ENCODE measurements around the gene FAM117B.
A peak's percentile ranks its signal among the peaks of the same experiment; 100 is the strongest.
"Not testable (repeated sequence)": the region's sequence is repeated elsewhere in the genome, so short reads cannot be mapped to it uniquely, and the experiment has no call there.

Gene FAM117B

GRCh38 chr2:202774104-202774503 lies 139.3 kb downstream of the FAM117B start:
- Mint-ChIP-seq H3K27me3 (no peaks in the 10 kb centered on the region), H3K4me1 (no peaks in the 10 kb centered on the region), H3K27ac (ENCODE audit: low read depth) (no peak overlapping the region), H3K36me3 (ENCODE audit: insufficient read depth) (peaks cover 14% of the 10 kb centered on the region), H3K4me3 (no peak overlapping the region), H3K9me3 (no peaks in the 10 kb centered on the region)
- DNase-seq (ENCODE audit: low spot score in 2 of 2) (no peak), ATAC-seq (replicated peaks; ENCODE audit: extremely low read depth, poor library complexity, severe bottlenecking) (no peak)

- no peaks in the 10 kb centered on the region for H3K9me3 Mint-ChIP-seq
- DNase-seq (ENCODE audit: low spot score in 2 of 2) = no peak
- H3K27me3 Mint-ChIP-seq = no peaks in the 10 kb centered on the region
- H3K4me1 Mint-ChIP-seq = no peaks in the 10 kb centered on the region
- peaks cover 11% of the 10 kb centered on the region for H3K36me3 Mint-ChIP-seq (ENCODE audit: insufficient read depth)
- no peak overlapping the region for H3K4me3 Mint-ChIP-seq
- ATAC-seq (replicated peaks; ENCODE audit: extremely low read depth, poor library complexity, severe bottlenecking) = no peak
- no peak overlapping the region for H3K27ac Mint-ChIP-seq (ENCODE audit: low read depth)
Measured at GRCh38 chr2:202778217-202778616, 143.4 kb downstream of the FAM117B start.

- H3K36me3 Mint-ChIP-seq (ENCODE audit: insufficient read depth) = peaks cover 6% of the 10 kb centered on the region
- no peak overlapping the region for H3K27ac Mint-ChIP-seq (ENCODE audit: low read depth)
- no peaks in the 10 kb centered on the region for H3K4me1 Mint-ChIP-seq
- ATAC-seq (replicated peaks; ENCODE audit: extremely low read depth, poor library complexity, severe bottlenecking) (no peak), DNase-seq (ENCODE audit: low spot score in 2 of 2) (no peak)
- H3K4me3 Mint-ChIP-seq = no peak overlapping the region
- no peaks in the 10 kb centered on the region for H3K27me3 Mint-ChIP-seq
- H3K9me3 Mint-ChIP-seq = no peaks in the 10 kb centered on the region
Measured at GRCh38 chr2:202780514-202781021, 145.8 kb downstream of the FAM117B start.

- Mint-ChIP-seq H3K9me3 (no peaks in the 10 kb centered on the region), H3K36me3 (ENCODE audit: insufficient read depth) (peaks cover 12% of the 10 kb centered on the region), H3K4me3 (no peak overlapping the region), H3K27me3 (no peaks in the 10 kb centered on the region), H3K27ac (ENCODE audit: low read depth) (no peak overlapping the region), H3K4me1 (no peaks in the 10 kb centered on the region)
- no peak for ATAC-seq (replicated peaks; ENCODE audit: extremely low read depth, poor library complexity, severe bottlenecking)
- no peak for DNase-seq (ENCODE audit: low spot score in 2 of 2)
Measured at GRCh38 chr2:202782940-202783558, 148.3 kb downstream of the FAM117B start.

DNA sequence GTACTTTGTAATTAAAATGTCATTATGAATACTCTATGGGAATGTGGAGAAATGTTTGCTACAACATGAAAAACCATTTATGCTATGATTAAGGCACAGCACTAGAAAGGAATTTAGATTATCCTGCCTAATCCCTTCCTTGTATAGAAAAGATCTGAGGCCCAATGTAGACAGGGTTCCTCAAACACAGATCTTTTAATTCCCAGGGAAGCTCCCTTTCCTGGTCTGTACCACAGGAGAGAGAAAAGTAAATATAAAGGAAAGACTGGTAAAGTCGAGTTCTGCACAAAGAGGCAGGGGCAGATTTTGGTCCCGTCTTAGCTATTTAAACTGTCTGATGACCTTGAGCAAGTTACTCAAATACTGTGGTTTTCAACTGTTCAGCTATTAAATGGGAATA lies 152.1 kb downstream of the FAM117B start:
- H3K4me3 Mint-ChIP-seq = no peak overlapping the region
- no peak for DNase-seq (ENCODE audit: low spot score in 2 of 2)
- H3K4me1 Mint-ChIP-seq = no peaks in the 10 kb centered on the region
- no peaks in the 10 kb centered on the region for H3K27me3 Mint-ChIP-seq
- no peak overlapping the region for H3K27ac Mint-ChIP-seq (ENCODE audit: low read depth)
- no peak for ATAC-seq (replicated peaks; ENCODE audit: extremely low read depth, poor library complexity, severe bottlenecking)
- peaks cover 13% of the 10 kb centered on the region for H3K36me3 Mint-ChIP-seq (ENCODE audit: insufficient read depth)
- H3K9me3 Mint-ChIP-seq = no peaks in the 10 kb centered on the region

GRCh38 chr2:202790676-202791075 lies 155.9 kb downstream of the FAM117B start:
- H3K27ac Mint-ChIP-seq (ENCODE audit: low read depth) = no peak overlapping the region
- no peak overlapping the region for H3K4me3 Mint-ChIP-seq
- H3K9me3 Mint-ChIP-seq = no peaks in the 10 kb centered on the region
- ATAC-seq (replicated peaks; ENCODE audit: extremely low read depth, poor library complexity, severe bottlenecking) = no peak
- peaks cover 10% of the 10 kb centered on the region for H3K36me3 Mint-ChIP-seq (ENCODE audit: insufficient read depth)
- H3K4me1 Mint-ChIP-seq = no peaks in the 10 kb centered on the region
- no peak for DNase-seq (ENCODE audit: low spot score in 2 of 2)
- H3K27me3 Mint-ChIP-seq = no peaks in the 10 kb centered on the region

GRCh38 chr2:202797944-202798343 lies 163.2 kb downstream of the FAM117B start:
- Mint-ChIP-seq H3K4me1 (no peaks in the 10 kb centered on the region), H3K36me3 (ENCODE audit: insufficient read depth) (peaks cover 3% of the 10 kb centered on the region), H3K9me3 (peaks cover 5% of the 10 kb centered on the region), H3K27me3 (no peaks in the 10 kb centered on the region), H3K27ac (ENCODE audit: low read depth) (no peak overlapping the region), H3K4me3 (no peak overlapping the region)
- ATAC-seq (replicated peaks; ENCODE audit: extremely low read depth, poor library complexity, severe bottlenecking) (no peak), DNase-seq (ENCODE audit: low spot score in 2 of 2) (no peak)

DNA sequence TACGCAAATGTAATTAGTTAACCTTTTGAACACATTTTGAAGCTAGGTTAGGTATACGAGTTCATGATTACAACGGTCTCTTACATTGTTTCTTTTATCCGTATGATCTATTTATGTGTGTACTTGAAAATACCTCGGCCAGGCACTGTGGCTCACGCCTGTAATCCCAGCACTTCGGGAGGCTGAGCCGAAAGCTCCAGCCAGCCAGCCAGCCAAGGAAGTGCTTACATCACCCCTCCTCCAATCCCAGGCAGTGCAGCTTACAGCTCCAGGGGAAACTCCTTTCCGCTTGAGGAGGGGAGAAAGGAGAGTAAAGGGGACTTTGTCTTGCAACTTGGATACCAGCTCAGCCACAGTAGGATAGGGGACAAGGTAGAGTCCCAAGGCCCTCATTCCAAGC lies 171.1 kb downstream of the FAM117B start:
- H3K4me3 Mint-ChIP-seq; ATAC-seq (replicated peaks; ENCODE audit: extremely low read depth, poor library complexity, severe bottlenecking); H3K9me3 Mint-ChIP-seq; H3K36me3 Mint-ChIP-seq (ENCODE audit: insufficient read depth); H3K27ac Mint-ChIP-seq (ENCODE audit: low read depth); H3K4me1 Mint-ChIP-seq; DNase-seq (ENCODE audit: low spot score in 2 of 2); H3K27me3 Mint-ChIP-seq: not testable (repeated sequence)

- H3K27ac Mint-ChIP-seq (ENCODE audit: low read depth); H3K36me3 Mint-ChIP-seq (ENCODE audit: insufficient read depth); DNase-seq (ENCODE audit: low spot score in 2 of 2); ATAC-seq (replicated peaks; ENCODE audit: extremely low read depth, poor library complexity, severe bottlenecking); H3K27me3 Mint-ChIP-seq; H3K9me3 Mint-ChIP-seq; H3K4me3 Mint-ChIP-seq; H3K4me1 Mint-ChIP-seq: not testable (repeated sequence)
Measured at GRCh38 chr2:202807431-202808138, 172.8 kb downstream of the FAM117B start.

- ATAC-seq (replicated peaks; ENCODE audit: extremely low read depth, poor library complexity, severe bottlenecking) (no peak), DNase-seq (ENCODE audit: low spot score in 2 of 2) (no peak)
- Mint-ChIP-seq H3K4me1 (no peaks in the 10 kb centered on the region), H3K9me3 (no peaks in the 10 kb centered on the region), H3K4me3 (no peak overlapping the region), H3K36me3 (ENCODE audit: insufficient read depth) (peaks cover 8% of the 10 kb centered on the region), H3K27ac (ENCODE audit: low read depth) (peak overlapping the region; percentile 8), H3K27me3 (no peaks in the 10 kb centered on the region)
Measured at GRCh38 chr2:202808754-202809153, 174.0 kb downstream of the FAM117B start.

DNA sequence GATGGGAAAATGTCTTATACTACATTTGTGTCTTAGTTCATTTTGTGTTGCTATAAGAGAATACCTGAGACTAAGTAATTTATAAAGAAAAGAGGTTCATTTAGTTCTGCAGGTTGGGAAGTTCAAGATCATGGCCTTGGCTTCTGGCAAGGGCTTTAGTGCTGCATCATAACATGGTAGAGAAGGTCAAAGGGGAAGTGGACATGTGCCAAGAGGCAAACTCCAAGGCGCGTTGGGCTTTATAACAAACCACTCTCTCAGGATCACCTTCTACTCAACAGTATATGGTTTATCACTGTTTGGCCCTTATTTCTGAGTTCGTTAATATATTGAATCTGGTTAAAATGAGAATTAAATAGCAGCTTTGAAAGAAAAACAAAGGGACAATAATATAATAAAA lies 178.6 kb downstream of the FAM117B start:
- Mint-ChIP-seq H3K27me3 (no peaks in the 10 kb centered on the region), H3K36me3 (ENCODE audit: insufficient read depth) (peaks cover 10% of the 10 kb centered on the region), H3K4me1 (no peaks in the 10 kb centered on the region), H3K27ac (ENCODE audit: low read depth) (no peak overlapping the region), H3K9me3 (no peaks in the 10 kb centered on the region), H3K4me3 (no peak overlapping the region)
- no peak for ATAC-seq (replicated peaks; ENCODE audit: extremely low read depth, poor library complexity, severe bottlenecking)
- DNase-seq (ENCODE audit: low spot score in 2 of 2) = no peak

- H3K4me1 Mint-ChIP-seq = no peaks in the 10 kb centered on the region
- no peak overlapping the region for H3K27ac Mint-ChIP-seq (ENCODE audit: low read depth)
- no peak for DNase-seq (ENCODE audit: low spot score in 2 of 2)
- H3K4me3 Mint-ChIP-seq = no peak overlapping the region
- H3K27me3 Mint-ChIP-seq = no peaks in the 10 kb centered on the region
- ATAC-seq (replicated peaks; ENCODE audit: extremely low read depth, poor library complexity, severe bottlenecking) = no peak
- no peaks in the 10 kb centered on the region for H3K9me3 Mint-ChIP-seq
- peaks cover 10% of the 10 kb centered on the region for H3K36me3 Mint-ChIP-seq (ENCODE audit: insufficient read depth)
Measured at GRCh38 chr2:202814226-202814625, 179.5 kb downstream of the FAM117B start.
